GM23338 (cell line): Measurements from ENCODE around the gene AK3. TPM values are rescaled to one million over a fixed set of nuclear protein-coding genes. Genes with fewer than 3 reads are reported as not detected.

ENCODE experiments used
- ATAC-seq: fragments of 200-7000 bp; cut with Tn5 transposase; 3 replicates; pipeline ENCODE4 v1.9.1; 2020
- DNase-seq: peaks from one replicate; pipeline ENCODE4 v3.0.0-alpha.2; 2015; ENCODE audit warnings: low spot score
- H2AFZ ChIP-seq: fragments of 200-600 bp; sonication (generic); 2 replicates; pipeline ENCODE4 v1.8.0; 2016; ENCODE audit warnings: antibody characterized with exemption, mild to moderate bottlenecking, moderate library complexity
- H3F3A ChIP-seq: fragments of 200-600 bp; sonication (generic); replicated peaks from 2 replicates; pipeline ENCODE4 v1.8.0; 2017; ENCODE audit warnings: antibody characterized with exemption, mixed run types, low read depth
- H3K27ac ChIP-seq: fragments of 200-600 bp; sonication (generic); 2 replicates; pipeline ENCODE4 v1.6.1; 2016; ENCODE audit warnings: low read depth
- H3K27me3 ChIP-seq: fragments of 200-600 bp; sonication (generic); 2 replicates; pipeline ENCODE4 v1.8.0; 2016; ENCODE audit warnings: mild to moderate bottlenecking, mixed run types, moderate library complexity; ENCODE audit not compliant: insufficient read depth
- H3K36me3 ChIP-seq: fragments of 200-600 bp; sonication (generic); 2 replicates; pipeline ENCODE4 v1.8.0; 2016; ENCODE audit warnings: mild to moderate bottlenecking; ENCODE audit not compliant: insufficient read depth
- H3K4me1 ChIP-seq: fragments of 200-600 bp; sonication (generic); 2 replicates; pipeline ENCODE4 v1.8.0; 2016; ENCODE audit warnings: mild to moderate bottlenecking, moderate library complexity; ENCODE audit not compliant: insufficient read depth
- H3K4me2 ChIP-seq: fragments of 200-600 bp; sonication (generic); 2 replicates; pipeline ENCODE4 v1.7.1; 2017; ENCODE audit warnings: mixed run types
- H3K4me3 ChIP-seq: fragments of 200-600 bp; sonication (generic); 2 replicates; pipeline ENCODE4 v1.6.1; 2016; ENCODE audit warnings: mixed run types
- H3K79me2 ChIP-seq: fragments of 200-600 bp; sonication (generic); replicated peaks from 2 replicates; pipeline ENCODE4 v1.8.0; 2017; ENCODE audit warnings: mild to moderate bottlenecking; ENCODE audit not compliant: insufficient read depth
- H3K9me2 ChIP-seq: fragments of 200-600 bp; sonication (generic); 2 replicates; pipeline ENCODE4 v1.8.0; 2017; ENCODE audit not compliant: insufficient read depth
- H4K20me1 ChIP-seq: fragments of 200-600 bp; sonication (generic); replicated peaks from 2 replicates; pipeline ENCODE4 v1.8.0; 2017; ENCODE audit warnings: mild to moderate bottlenecking; ENCODE audit not compliant: insufficient read depth
- H3K27ac Mint-ChIP-seq: 2 replicates; pipeline ENCODE4 v1.8.0; 2020; ENCODE audit warnings: inconsistent platforms, mild to moderate bottlenecking, moderate library complexity, mixed read lengths
- H3K27me3 Mint-ChIP-seq: 3 replicates; pipeline ENCODE4 v1.8.0; 2022; ENCODE audit warnings: low read depth, mild to moderate bottlenecking, moderate library complexity, mixed read lengths, inconsistent platforms; ENCODE audit not compliant: insufficient read depth, poor library complexity
- H3K36me3 Mint-ChIP-seq: 3 replicates; pipeline ENCODE4 v1.8.0; 2021; ENCODE audit warnings: low read depth, mild to moderate bottlenecking, inconsistent platforms, moderate library complexity, mixed read lengths
- H3K4me1 Mint-ChIP-seq: 3 replicates; pipeline ENCODE4 v1.8.0; 2020; ENCODE audit warnings: mild to moderate bottlenecking, inconsistent platforms, mixed read lengths
- H3K4me3 Mint-ChIP-seq: 3 replicates; pipeline ENCODE4 v1.8.0; 2021; ENCODE audit warnings: moderate library complexity, mild to moderate bottlenecking, inconsistent platforms, mixed read lengths
- H3K9me3 Mint-ChIP-seq: 3 replicates; pipeline ENCODE4 v1.8.0; 2020; ENCODE audit warnings: moderate library complexity, mild to moderate bottlenecking, inconsistent platforms, mixed read lengths
- CREB1 ChIP-seq: fragments of 250-450 bp; sonication (Bioruptor Pico); IDR thresholded peaks from 2 replicates; pipeline ENCODE4 v1.5.0; 2020; ENCODE audit warnings: low read depth, mild to moderate bottlenecking, moderate library complexity
- CTCF ChIP-seq, 2 experiments: fragments of 200-600 bp in 1 of 2; sonication (generic) in 1 of 2; conservative IDR thresholded peaks; 2 replicates each; pipeline versions ENCODE4 v1.5.1 to v1.6.1; 2016 to 2017; ENCODE audit warnings: antibody characterized with exemption in 2 of 2, low read depth in 2 of 2, mild to moderate bottlenecking in 2 of 2, moderate library complexity in 1 of 2
- ETS1 ChIP-seq: IDR thresholded peaks from 2 replicates; pipeline ENCODE4 v1.6.1; 2016; ENCODE audit warnings: antibody characterized with exemption
- EZH2 ChIP-seq: fragments of 200-600 bp; sonication (generic); IDR thresholded peaks from one replicate; pipeline ENCODE4 v1.8.0; 2017; ENCODE audit warnings: antibody characterized with exemption, mild to moderate bottlenecking, low read depth; ENCODE audit not compliant: unreplicated experiment
- EZH2phosphoT487 ChIP-seq: fragments of 200-600 bp; sonication (generic); IDR thresholded peaks from one replicate; pipeline ENCODE4 v1.8.1; 2018; ENCODE audit warnings: antibody characterized with exemption; ENCODE audit not compliant: unreplicated experiment
- JUNB ChIP-seq: IDR thresholded peaks from one replicate; pipeline ENCODE4 v1.6.1; 2016; ENCODE audit warnings: antibody characterized with exemption; ENCODE audit not compliant: unreplicated experiment
- NANOG ChIP-seq: IDR thresholded peaks from 2 replicates; pipeline ENCODE4 v1.6.1; 2016; ENCODE audit warnings: antibody characterized with exemption, borderline replicate concordance
- POLR2AphosphoS5 ChIP-seq: IDR thresholded peaks from 2 replicates; pipeline ENCODE4 v1.6.1; 2016; ENCODE audit warnings: antibody characterized with exemption, low read depth
- REST ChIP-seq: IDR thresholded peaks from one replicate; pipeline ENCODE4 v1.6.1; 2018; ENCODE audit warnings: antibody characterized with exemption; ENCODE audit not compliant: unreplicated experiment
- STAT1 ChIP-seq: IDR thresholded peaks from one replicate; pipeline ENCODE4 v1.6.1; 2016; ENCODE audit warnings: antibody characterized with exemption; ENCODE audit not compliant: unreplicated experiment
- ZNF114 ChIP-seq: fragments of 250-450 bp; sonication (Bioruptor Pico); IDR thresholded peaks from 2 replicates; pipeline ENCODE4 v1.5.0; 2020; ENCODE audit warnings: mild to moderate bottlenecking, moderate library complexity
- ZNF331 ChIP-seq: fragments of 250-450 bp; sonication (Bioruptor Pico); IDR thresholded peaks from 2 replicates; pipeline ENCODE4 v1.5.0; 2020; ENCODE audit warnings: low read depth, mild to moderate bottlenecking, moderate library complexity
- polyA plus RNA-seq: library from polyadenylated mRNA; unstranded; fragments of >200 nt; fragmentation: Nextera tagmentation; extraction: Ambion mirVana; gene quantifications from 2 replicates; pipeline ENCODE4 v1.2.1, GENCODE V29; 2016
- total RNA-seq: library from RNA; depleted of rRNA; stranded (reverse); fragments of >200 nt; shearing (Covaris generic); gene quantifications from 2 replicates; pipeline ENCODE4 v1.2.3, GENCODE V29; 2014
- TF ChIP-seq, protein P1 (sequence below): fragments of 250-450 bp; sonication (Bioruptor Pico); IDR thresholded peaks from 2 replicates; pipeline ENCODE4 v1.5.0; 2020; ENCODE audit warnings: mild to moderate bottlenecking, moderate library complexity

The AK3 gene
- total and polyA plus RNA-seq, 2 experiments from 2014 or later = 30.1 to 40.2 TPM

- DNase-seq (no peak), ATAC-seq (no peak)
- no peak overlapping the region for H2AFZ ChIP-seq
- Mint-ChIP-seq H3K9me3 (no peaks in the 10 kb centered on the region), H3K27me3 (peaks cover under 1% of the 10 kb centered on the region), H3K36me3 (peaks cover 9% of the 10 kb centered on the region; the same call in 2 of the 3 replicates), H3K27ac (no peak overlapping the region), H3K4me3 (no peak overlapping the region), H3K4me1 (no peaks in the 10 kb centered on the region; the same call in 2 of the 3 replicates)
- TF ChIP-seq EZH2 (no peak), JUNB (no peak), EZH2phosphoT487 (no peak), POLR2AphosphoS5 (no peak), CREB1 (no peak), REST (no peak), ETS1 (no peak), STAT1 (no peak), NANOG (no peak), ZNF114 (no peak), CTCF (conservative IDR thresholded peaks at IDR 0.05; ENCODE audit: low read depth in 2 of 2) (no peak), ZNF331 (no peak)
- TF ChIP-seq, protein P1, sequence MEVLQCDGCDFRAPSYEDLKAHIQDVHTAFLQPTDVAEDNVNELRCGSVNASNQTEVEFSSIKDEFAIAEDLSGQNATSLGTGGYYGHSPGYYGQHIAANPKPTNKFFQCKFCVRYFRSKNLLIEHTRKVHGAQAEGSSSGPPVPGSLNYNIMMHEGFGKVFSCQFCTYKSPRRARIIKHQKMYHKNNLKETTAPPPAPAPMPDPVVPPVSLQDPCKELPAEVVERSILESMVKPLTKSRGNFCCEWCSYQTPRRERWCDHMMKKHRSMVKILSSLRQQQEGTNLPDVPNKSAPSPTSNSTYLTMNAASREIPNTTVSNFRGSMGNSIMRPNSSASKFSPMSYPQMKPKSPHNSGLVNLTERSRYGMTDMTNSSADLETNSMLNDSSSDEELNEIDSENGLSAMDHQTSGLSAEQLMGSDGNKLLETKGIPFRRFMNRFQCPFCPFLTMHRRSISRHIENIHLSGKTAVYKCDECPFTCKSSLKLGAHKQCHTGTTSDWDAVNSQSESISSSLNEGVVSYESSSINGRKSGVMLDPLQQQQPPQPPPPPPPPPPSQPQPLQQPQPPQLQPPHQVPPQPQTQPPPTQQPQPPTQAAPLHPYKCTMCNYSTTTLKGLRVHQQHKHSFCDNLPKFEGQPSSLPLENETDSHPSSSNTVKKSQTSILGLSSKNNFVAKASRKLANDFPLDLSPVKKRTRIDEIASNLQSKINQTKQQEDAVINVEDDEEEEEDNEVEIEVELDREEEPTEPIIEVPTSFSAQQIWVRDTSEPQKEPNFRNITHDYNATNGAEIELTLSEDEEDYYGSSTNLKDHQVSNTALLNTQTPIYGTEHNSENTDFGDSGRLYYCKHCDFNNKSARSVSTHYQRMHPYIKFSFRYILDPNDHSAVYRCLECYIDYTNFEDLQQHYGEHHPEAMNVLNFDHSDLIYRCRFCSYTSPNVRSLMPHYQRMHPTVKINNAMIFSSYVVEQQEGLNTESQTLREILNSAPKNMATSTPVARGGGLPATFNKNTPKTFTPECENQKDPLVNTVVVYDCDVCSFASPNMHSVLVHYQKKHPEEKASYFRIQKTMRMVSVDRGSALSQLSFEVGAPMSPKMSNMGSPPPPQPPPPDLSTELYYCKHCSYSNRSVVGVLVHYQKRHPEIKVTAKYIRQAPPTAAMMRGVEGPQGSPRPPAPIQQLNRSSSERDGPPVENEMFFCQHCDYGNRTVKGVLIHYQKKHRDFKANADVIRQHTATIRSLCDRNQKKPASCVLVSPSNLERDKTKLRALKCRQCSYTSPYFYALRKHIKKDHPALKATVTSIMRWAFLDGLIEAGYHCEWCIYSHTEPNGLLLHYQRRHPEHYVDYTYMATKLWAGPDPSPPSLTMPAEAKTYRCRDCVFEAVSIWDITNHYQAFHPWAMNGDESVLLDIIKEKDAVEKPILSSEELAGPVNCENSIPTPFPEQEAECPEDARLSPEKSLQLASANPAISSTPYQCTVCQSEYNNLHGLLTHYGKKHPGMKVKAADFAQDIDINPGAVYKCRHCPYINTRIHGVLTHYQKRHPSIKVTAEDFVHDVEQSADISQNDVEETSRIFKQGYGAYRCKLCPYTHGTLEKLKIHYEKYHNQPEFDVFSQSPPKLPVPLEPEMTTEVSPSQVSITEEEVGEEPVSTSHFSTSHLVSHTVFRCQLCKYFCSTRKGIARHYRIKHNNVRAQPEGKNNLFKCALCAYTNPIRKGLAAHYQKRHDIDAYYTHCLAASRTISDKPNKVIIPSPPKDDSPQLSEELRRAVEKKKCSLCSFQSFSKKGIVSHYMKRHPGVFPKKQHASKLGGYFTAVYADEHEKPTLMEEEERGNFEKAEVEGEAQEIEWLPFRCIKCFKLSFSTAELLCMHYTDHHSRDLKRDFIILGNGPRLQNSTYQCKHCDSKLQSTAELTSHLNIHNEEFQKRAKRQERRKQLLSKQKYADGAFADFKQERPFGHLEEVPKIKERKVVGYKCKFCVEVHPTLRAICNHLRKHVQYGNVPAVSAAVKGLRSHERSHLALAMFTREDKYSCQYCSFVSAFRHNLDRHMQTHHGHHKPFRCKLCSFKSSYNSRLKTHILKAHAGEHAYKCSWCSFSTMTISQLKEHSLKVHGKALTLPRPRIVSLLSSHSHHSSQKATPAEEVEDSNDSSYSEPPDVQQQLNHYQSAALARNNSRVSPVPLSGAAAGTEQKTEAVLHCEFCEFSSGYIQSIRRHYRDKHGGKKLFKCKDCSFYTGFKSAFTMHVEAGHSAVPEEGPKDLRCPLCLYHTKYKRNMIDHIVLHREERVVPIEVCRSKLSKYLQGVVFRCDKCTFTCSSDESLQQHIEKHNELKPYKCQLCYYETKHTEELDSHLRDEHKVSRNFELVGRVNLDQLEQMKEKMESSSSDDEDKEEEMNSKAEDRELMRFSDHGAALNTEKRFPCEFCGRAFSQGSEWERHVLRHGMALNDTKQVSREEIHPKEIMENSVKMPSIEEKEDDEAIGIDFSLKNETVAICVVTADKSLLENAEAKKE (CRISPR knock-in tag) = no peak
- no peaks in the 10 kb centered on the region; the same call in 1 of the 2 replicates for H3K36me3 ChIP-seq
- peak overlapping the region; percentile 93 for H3K4me2 ChIP-seq
- no peak overlapping the region for H3K27ac ChIP-seq
- H3K9me2 ChIP-seq = no peaks in the 10 kb centered on the region
- H3F3A ChIP-seq = peaks cover 7% of the 10 kb centered on the region
- H4K20me1 ChIP-seq = no peaks in the 10 kb centered on the region
- no peaks in the 10 kb centered on the region for H3K27me3 ChIP-seq
- peaks cover 24% of the 10 kb centered on the region for H3K4me1 ChIP-seq
- peak overlapping the region; percentile 94 for H3K4me3 ChIP-seq
- H3K79me2 ChIP-seq = peaks cover 47% of the 10 kb centered on the region
Observed at GRCh38 chr9:4680750-4681149, 60.3 kb downstream of the AK3 start.
